Loucy (cell line): Measurements from ENCODE around the gene SCRT2.

ENCODE experiments used
- H2AFZ ChIP-seq: fragments of 200-600 bp; sonication (generic); 2 replicates; pipeline ENCODE4 v1.6.0; 2016; ENCODE audit warnings: antibody characterized with exemption, mild to moderate bottlenecking, low read length, moderate library complexity
- H3F3A ChIP-seq: fragments of 200-600 bp; 2 replicates; pipeline ENCODE4 v1.6.0; 2016; ENCODE audit warnings: antibody characterized with exemption, low read depth, mild to moderate bottlenecking
- H3K27me3 ChIP-seq: fragments of 200-600 bp; sonication (generic); 2 replicates; pipeline ENCODE4 v1.6.1; 2014; ENCODE audit warnings: low read length, mild to moderate bottlenecking; ENCODE audit not compliant: insufficient read depth, poor library complexity, severe bottlenecking
- H3K36me3 ChIP-seq: fragments of 200-600 bp; sonication (generic); 2 replicates; pipeline ENCODE4 v1.6.1; 2016; ENCODE audit warnings: low read length; ENCODE audit not compliant: insufficient read depth
- H3K4me1 ChIP-seq: fragments of 200-600 bp; sonication (generic); 2 replicates; pipeline ENCODE4 v1.5.1; 2014; ENCODE audit warnings: low read length, mild to moderate bottlenecking; ENCODE audit not compliant: insufficient read depth, poor library complexity, severe bottlenecking
- H3K4me2 ChIP-seq: fragments of 200-600 bp; sonication (generic); 2 replicates; pipeline ENCODE4 v1.6.0; 2014; ENCODE audit warnings: antibody characterized with exemption, low read length, low read depth, mild to moderate bottlenecking; ENCODE audit not compliant: poor library complexity, severe bottlenecking
- H3K4me3 ChIP-seq: fragments of 200-600 bp; sonication (generic); 2 replicates; pipeline ENCODE4 v1.5.1; 2014; ENCODE audit warnings: low read length, mild to moderate bottlenecking, mixed read lengths; ENCODE audit not compliant: poor library complexity, severe bottlenecking
- H3K79me2 ChIP-seq: fragments of 200-600 bp; sonication (generic); 2 replicates; pipeline ENCODE4 v1.6.1; 2014; ENCODE audit warnings: low read length; ENCODE audit not compliant: insufficient read depth
- H3K9ac ChIP-seq: fragments of 200-600 bp; sonication (generic); 2 replicates; pipeline ENCODE4 v1.6.0; 2014; ENCODE audit warnings: mild to moderate bottlenecking, low read depth, low read length, moderate library complexity; ENCODE audit not compliant: poor library complexity, severe bottlenecking
- H3K9me2 ChIP-seq: fragments of 200-600 bp; sonication (generic); replicated peaks from 2 replicates; pipeline ENCODE4 v1.6.1; 2016; ENCODE audit warnings: low read depth, low read length, mixed read lengths
- H3K9me3 ChIP-seq: fragments of 200-600 bp; sonication (generic); 2 replicates; pipeline ENCODE4 v1.6.1; 2014; ENCODE audit warnings: mild to moderate bottlenecking, antibody characterized with exemption, low read length, low read depth; ENCODE audit not compliant: insufficient read depth
- H4K20me1 ChIP-seq: fragments of 200-600 bp; sonication (generic); 2 replicates; pipeline ENCODE4 v1.6.0; 2014; ENCODE audit warnings: antibody characterized with exemption, low read length, mild to moderate bottlenecking; ENCODE audit not compliant: insufficient read depth, poor library complexity, severe bottlenecking
- CTCF ChIP-seq: fragments of 200-600 bp; sonication (generic); conservative IDR thresholded peaks from 2 replicates; pipeline ENCODE4 v1.5.1; 2014; ENCODE audit warnings: mild to moderate bottlenecking, antibody characterized with exemption, low read length
- EZH2phosphoT487 ChIP-seq: fragments of 200-600 bp; IDR thresholded peaks from 2 replicates; pipeline ENCODE4 v1.6.1; 2018; ENCODE audit warnings: antibody characterized with exemption, mild to moderate bottlenecking, moderate library complexity, borderline replicate concordance

The SCRT2 gene

GRCh38 chr20:689947-690346 is 14.3 kb upstream of the SCRT2 start:
- TF ChIP-seq CTCF (no peak), EZH2phosphoT487 (no peak)
- no peak overlapping the region for H3K4me2 ChIP-seq
- no peaks in the 10 kb centered on the region for H4K20me1 ChIP-seq
- no peaks in the 10 kb centered on the region for H3K9me3 ChIP-seq
- no peaks in the 10 kb centered on the region for H3K27me3 ChIP-seq
- no peak overlapping the region for H3K9ac ChIP-seq
- H2AFZ ChIP-seq, result no peak overlapping the region
- no peak overlapping the region for H3K4me3 ChIP-seq
- H3K9me2 ChIP-seq, result no peaks in the 10 kb centered on the region
- no peaks in the 10 kb centered on the region for H3K36me3 ChIP-seq
- H3F3A ChIP-seq, result no peaks in the 10 kb centered on the region
- no peaks in the 10 kb centered on the region for H3K79me2 ChIP-seq
- H3K4me1 ChIP-seq, result no peaks in the 10 kb centered on the region

DNA sequence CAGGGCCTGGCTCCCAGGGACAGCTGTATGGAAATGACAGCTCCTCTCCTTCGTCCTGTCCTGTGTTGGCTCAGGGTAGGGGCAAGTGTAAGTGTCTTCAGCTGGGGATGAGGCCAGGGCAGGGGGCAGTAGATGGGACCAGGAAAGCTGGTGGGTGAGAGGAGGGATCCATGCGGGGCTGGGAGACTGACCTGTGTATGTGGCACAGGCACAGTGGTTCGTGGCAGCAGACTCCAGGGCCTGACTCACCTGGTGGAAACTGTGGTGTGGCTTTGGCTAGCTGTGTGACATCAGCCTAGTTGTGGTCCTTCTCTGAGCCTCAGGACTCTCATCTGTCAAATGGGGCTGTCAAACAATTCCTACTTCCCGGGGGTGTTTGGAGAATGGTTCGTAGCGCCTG is 13.7 kb upstream of the SCRT2 start:
- Histone ChIP-seq H4K20me1 (no peaks in the 10 kb centered on the region), H3K9me3 (no peaks in the 10 kb centered on the region), H3K79me2 (no peaks in the 10 kb centered on the region), H3K4me1 (no peaks in the 10 kb centered on the region), H3K4me3 (no peak overlapping the region), H3K36me3 (no peaks in the 10 kb centered on the region), H3K9ac (no peak overlapping the region), H3K9me2 (no peaks in the 10 kb centered on the region), H3F3A (no peaks in the 10 kb centered on the region), H2AFZ (no peak overlapping the region), H3K4me2 (no peak overlapping the region), H3K27me3 (no peaks in the 10 kb centered on the region)
- TF ChIP-seq EZH2phosphoT487, result no peak
- no peak for TF ChIP-seq CTCF

DNA sequence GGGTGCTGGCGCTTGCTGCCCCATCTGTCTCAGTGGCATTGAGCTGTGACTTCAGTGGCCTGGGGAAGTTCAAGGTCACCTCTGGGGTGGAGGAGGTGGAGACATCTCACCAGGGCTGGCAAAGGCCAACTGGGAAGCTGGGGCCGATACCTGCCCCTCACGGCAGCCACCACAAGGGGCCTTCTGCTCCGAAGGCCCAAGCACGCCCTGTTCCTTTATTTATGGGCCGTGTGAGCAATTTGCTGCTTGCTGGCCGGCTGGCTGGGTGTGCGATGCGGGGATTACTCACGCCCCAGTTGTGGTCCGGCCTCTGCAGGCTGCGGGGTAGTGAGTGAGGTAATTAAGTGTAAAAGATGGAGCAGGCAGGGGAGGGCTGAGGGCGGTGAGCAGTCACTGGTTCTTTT is 13.2 kb upstream of the SCRT2 start:
- TF ChIP-seq CTCF (no peak), EZH2phosphoT487 (no peak)
- no peak overlapping the region for H2AFZ ChIP-seq
- H3K9ac ChIP-seq, result no peak overlapping the region
- H3K9me3 ChIP-seq, result no peaks in the 10 kb centered on the region
- no peaks in the 10 kb centered on the region for H3F3A ChIP-seq
- no peak overlapping the region for H3K4me3 ChIP-seq
- H3K4me1 ChIP-seq, result no peaks in the 10 kb centered on the region
- no peaks in the 10 kb centered on the region for H3K36me3 ChIP-seq
- no peaks in the 10 kb centered on the region for H3K27me3 ChIP-seq
- H3K79me2 ChIP-seq, result no peaks in the 10 kb centered on the region
- H3K9me2 ChIP-seq, result no peaks in the 10 kb centered on the region
- no peak overlapping the region for H3K4me2 ChIP-seq
- no peaks in the 10 kb centered on the region for H4K20me1 ChIP-seq
